BLaER1 (cell line): ENCODE data around the gene SMIM24.

Experiments
- H3K27ac ChIP-seq: shearing (Covaris generic); formaldehyde crosslinking; 2 replicates; pipeline ENCODE4 v1.8.1; 2022
- H3K27me3 ChIP-seq: shearing (Covaris generic); formaldehyde crosslinking; 2 replicates; pipeline ENCODE4 v1.8.1; 2022
- H3K36me3 ChIP-seq: shearing (Covaris generic); formaldehyde crosslinking; 2 replicates; pipeline ENCODE4 v1.8.1; 2022
- H3K4me1 ChIP-seq: shearing (Covaris generic); formaldehyde crosslinking; 2 replicates; pipeline ENCODE4 v1.8.1; 2022
- H3K4me2 ChIP-seq: shearing (Covaris generic); formaldehyde crosslinking; 2 replicates; pipeline ENCODE4 v1.8.1; 2022
- H3K4me3 ChIP-seq: shearing (Covaris generic); formaldehyde crosslinking; 2 replicates; pipeline ENCODE4 v1.8.1; 2022
- H3K9ac ChIP-seq: shearing (Covaris generic); formaldehyde crosslinking; 2 replicates; pipeline ENCODE4 v1.8.1; 2022
- H3K9me3 ChIP-seq: shearing (Covaris generic); formaldehyde crosslinking; 2 replicates; pipeline ENCODE4 v1.8.1; 2022
- H4K20me1 ChIP-seq: shearing (Covaris generic); formaldehyde crosslinking; 2 replicates; pipeline ENCODE4 v1.8.1; 2022
- Cebpa-rat ChIP-seq: shearing (Covaris generic); IDR thresholded peaks from 2 replicates; pipeline ENCODE4 v1.8.1; 2022

SMIM24 gene

GRCh38 chr19:3507371-3508120 lies 27.2 kb upstream of the SMIM24 start:
- Histone ChIP-seq H3K9me3 (no peaks in the 10 kb centered on the region), H3K4me3 (peak overlapping the region; percentile 96), H3K4me1 (peaks cover 62% of the 10 kb centered on the region), H3K4me2 (peak overlapping the region; percentile 96), H3K27ac (peak overlapping the region; percentile 26; the same call in 1 of the 2 replicates), H4K20me1 (peaks cover 54% of the 10 kb centered on the region), H3K36me3 (peaks cover 41% of the 10 kb centered on the region), H3K9ac (peak overlapping the region; percentile 97), H3K27me3 (no peaks in the 10 kb centered on the region)
- TF ChIP-seq Cebpa-rat = no peak

DNA sequence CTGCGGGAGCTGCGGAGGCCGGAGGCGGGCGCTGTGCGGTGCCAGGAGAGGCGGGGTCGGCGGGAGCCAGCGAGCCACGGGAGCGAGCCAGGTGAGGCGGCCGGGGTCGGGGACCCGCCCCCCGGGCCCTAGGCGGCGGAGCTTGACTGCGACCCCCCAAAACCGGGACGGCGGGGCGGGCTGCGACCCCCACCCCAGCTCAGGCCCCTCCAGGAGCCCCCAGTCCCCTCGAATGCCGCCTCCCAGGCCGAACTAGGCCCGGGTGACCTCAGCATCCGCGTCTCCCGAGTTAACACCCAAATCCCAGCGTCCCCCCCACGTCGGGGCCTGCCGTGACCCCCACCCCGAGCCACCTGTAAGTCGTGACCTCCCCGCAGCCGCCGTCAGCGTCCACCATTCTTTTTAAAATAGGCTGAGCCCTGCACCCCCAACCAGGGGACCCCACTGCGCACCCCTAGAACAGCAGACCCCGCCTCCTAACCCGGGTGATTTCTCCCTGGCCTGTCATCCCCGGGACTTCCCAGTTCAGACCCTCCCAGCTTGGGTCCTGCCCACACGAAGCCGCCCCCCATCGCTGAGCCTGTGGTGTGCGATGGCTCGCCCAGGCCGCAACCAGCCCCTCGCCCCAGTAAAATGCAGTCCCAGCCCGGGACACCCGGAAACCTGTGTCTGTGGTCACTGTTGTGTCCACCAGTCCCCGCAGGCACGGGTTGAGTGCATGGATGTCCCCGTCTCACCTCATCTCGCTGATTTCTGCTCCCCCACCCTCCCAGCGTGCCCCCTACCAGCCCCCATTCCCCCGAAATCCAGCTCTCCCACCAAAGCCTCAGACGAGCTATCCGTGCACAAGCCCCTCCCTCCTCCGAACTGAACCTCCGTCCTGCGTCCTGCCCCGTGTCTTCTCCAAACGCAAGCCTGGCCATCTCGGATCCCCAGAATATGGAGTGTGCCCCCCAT lies 26.3 kb upstream of the SMIM24 start:
- Histone ChIP-seq H3K4me3 (peak overlapping the region; percentile 96), H3K27ac (peak overlapping the region; percentile 97)

DNA sequence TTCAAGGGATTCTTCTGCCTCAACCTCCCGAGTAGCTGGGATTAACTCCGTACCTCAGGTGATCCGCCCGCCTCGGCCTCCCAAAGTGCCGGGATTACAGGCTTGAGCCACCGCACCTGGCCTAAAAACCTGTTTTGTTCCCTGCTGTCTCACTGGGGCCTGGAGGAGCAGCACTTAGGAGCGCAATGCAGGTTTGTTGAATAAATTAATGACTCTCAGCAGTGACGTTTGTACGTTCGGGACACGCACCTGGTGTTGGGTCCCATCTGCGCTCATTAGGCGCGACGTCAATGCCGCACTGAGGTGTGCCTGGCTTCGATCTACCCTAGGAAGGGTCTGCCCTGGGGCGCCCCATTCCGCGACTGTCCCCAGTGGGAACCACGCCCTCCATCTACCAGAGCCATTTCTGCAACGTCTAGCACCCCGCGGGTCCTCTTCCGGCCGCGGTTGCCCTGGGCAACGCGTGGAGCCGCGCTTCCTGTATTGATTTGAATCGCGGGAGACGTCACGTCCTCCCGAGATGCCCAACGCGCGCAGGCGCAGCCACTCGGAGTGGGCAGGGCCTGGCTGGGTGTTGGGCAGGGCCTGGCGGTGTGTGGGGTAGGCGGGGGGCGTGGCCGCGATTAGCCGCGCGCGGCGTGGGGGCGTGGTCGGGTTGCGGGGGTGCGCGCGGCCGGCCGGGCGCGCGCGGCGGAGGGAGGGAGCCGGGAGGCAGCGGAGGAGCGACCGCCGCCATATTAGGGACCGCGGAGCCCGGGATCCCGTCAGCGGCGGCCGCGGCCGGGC lies 25.5 kb upstream of the SMIM24 start, which contains the start of gene FZR1:
FZR1 (plus strand) TSS at position 714 of the 786 bp plus-strand sequence. CDS start 16,679 bp downstream, outside the sequence.
- Histone ChIP-seq H3K9me3 (no peaks in the 10 kb centered on the region), H3K27ac (peak within 1 kb of the TSS; percentile 97), H3K9ac (peak within 1 kb of the TSS; percentile 97), H4K20me1 (peaks cover 36% of the 10 kb centered on the region), H3K4me1 (peaks cover 49% of the 10 kb centered on the region), H3K36me3 (peaks cover 24% of the 10 kb centered on the region), H3K27me3 (no peaks in the 10 kb centered on the region), H3K4me2 (peak within 1 kb of the TSS; percentile 96), H3K4me3 (peak within 1 kb of the TSS; percentile 96)
- no peak for TF ChIP-seq Cebpa-rat

More for the DNA sequence above, 26.3 kb upstream of the SMIM24 start:
- Histone ChIP-seq H3K36me3 (peaks cover 33% of the 10 kb centered on the region), H4K20me1 (peaks cover 45% of the 10 kb centered on the region), H3K4me1 (peaks cover 54% of the 10 kb centered on the region), H3K9me3 (no peaks in the 10 kb centered on the region), H3K27me3 (no peaks in the 10 kb centered on the region), H3K9ac (peak overlapping the region; percentile 97), H3K4me2 (peak overlapping the region; percentile 96)
- TF ChIP-seq Cebpa-rat = no peak

DNA sequence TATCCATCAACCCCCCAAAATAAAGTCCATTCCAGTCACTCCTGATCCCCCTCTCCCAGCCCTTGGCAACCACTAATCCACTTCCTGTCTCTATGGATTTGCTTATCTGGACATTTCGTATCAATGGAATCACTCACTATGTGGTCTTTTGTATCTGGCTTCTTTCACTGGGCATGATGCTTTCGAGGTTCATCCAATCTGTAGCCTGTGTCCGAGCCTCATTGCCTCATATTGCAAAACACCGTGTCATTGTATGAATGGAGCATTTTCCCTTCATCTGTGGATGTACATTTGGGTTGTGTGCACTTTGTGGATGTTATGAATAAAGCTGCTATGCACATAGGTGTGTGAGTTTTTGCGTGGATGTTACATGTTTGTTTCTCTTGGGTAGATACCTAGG lies 24.4 kb upstream of the SMIM24 start:
- Histone ChIP-seq H3K4me1 (peaks cover 47% of the 10 kb centered on the region), H3K9me3 (no peaks in the 10 kb centered on the region), H3K4me2 (peak overlapping the region; percentile 91), H3K4me3 (no peak overlapping the region), H4K20me1 (peaks cover 26% of the 10 kb centered on the region), H3K27me3 (no peaks in the 10 kb centered on the region), H3K27ac (no peak overlapping the region), H3K36me3 (peaks cover 13% of the 10 kb centered on the region), H3K9ac (no peak overlapping the region)
- TF ChIP-seq Cebpa-rat = no peak

- H3K4me1 ChIP-seq = peaks cover 41% of the 10 kb centered on the region
- H3K4me2 ChIP-seq = no peak overlapping the region
- H3K9ac ChIP-seq = peak overlapping the region; percentile 34
Observed at GRCh38 chr19:3503036-3503572, 22.8 kb upstream of the SMIM24 start.

GRCh38 chr19:3501780-3502179 lies 21.5 kb upstream of the SMIM24 start:
- H3K27ac ChIP-seq = no peak overlapping the region
- H3K9ac ChIP-seq = no peak overlapping the region
- H3K9me3 ChIP-seq = no peaks in the 10 kb centered on the region
- peaks cover 15% of the 10 kb centered on the region for H3K36me3 ChIP-seq
- H3K4me3 ChIP-seq = no peak overlapping the region
- no peaks in the 10 kb centered on the region for H3K27me3 ChIP-seq
- H4K20me1 ChIP-seq = peaks cover 7% of the 10 kb centered on the region
- TF ChIP-seq Cebpa-rat = no peak
- peaks cover 31% of the 10 kb centered on the region for H3K4me1 ChIP-seq
- no peak overlapping the region for H3K4me2 ChIP-seq

More at GRCh38 chr19:3503036-3503572, 22.8 kb upstream of the SMIM24 start:
- Histone ChIP-seq H3K36me3 (0 out of 2 replicates have a peak, but pooled peaks cover 2% of the 10 kb centered on the region), H3K27ac (no peak overlapping the region), H4K20me1 (peaks cover 9% of the 10 kb centered on the region), H3K9me3 (no peaks in the 10 kb centered on the region), H3K27me3 (no peaks in the 10 kb centered on the region), H3K4me3 (no peak overlapping the region)
- no peak for TF ChIP-seq Cebpa-rat

GRCh38 chr19:3500429-3501101 lies 20.2 kb upstream of the SMIM24 start, which contains the start of gene DOHH:
Gene DOHH (minus strand): TSS chr19:3500674. CDS start chr19:3496814, 3,860 bp downstream.
- peaks cover 28% of the 10 kb centered on the region for H3K36me3 ChIP-seq
- no peaks in the 10 kb centered on the region for H3K9me3 ChIP-seq
- H3K27ac ChIP-seq = peak within 1 kb of the TSS; percentile 100
- no peak for TF ChIP-seq Cebpa-rat
- peak within 1 kb of the TSS; percentile 98 for H3K4me3 ChIP-seq
- peaks cover 15% of the 10 kb centered on the region for H4K20me1 ChIP-seq
- peak within 1 kb of the TSS; percentile 100 for H3K9ac ChIP-seq
- H3K4me1 ChIP-seq = peaks cover 29% of the 10 kb centered on the region
- H3K27me3 ChIP-seq = no peaks in the 10 kb centered on the region
- peak within 1 kb of the TSS; percentile 95 for H3K4me2 ChIP-seq

DNA sequence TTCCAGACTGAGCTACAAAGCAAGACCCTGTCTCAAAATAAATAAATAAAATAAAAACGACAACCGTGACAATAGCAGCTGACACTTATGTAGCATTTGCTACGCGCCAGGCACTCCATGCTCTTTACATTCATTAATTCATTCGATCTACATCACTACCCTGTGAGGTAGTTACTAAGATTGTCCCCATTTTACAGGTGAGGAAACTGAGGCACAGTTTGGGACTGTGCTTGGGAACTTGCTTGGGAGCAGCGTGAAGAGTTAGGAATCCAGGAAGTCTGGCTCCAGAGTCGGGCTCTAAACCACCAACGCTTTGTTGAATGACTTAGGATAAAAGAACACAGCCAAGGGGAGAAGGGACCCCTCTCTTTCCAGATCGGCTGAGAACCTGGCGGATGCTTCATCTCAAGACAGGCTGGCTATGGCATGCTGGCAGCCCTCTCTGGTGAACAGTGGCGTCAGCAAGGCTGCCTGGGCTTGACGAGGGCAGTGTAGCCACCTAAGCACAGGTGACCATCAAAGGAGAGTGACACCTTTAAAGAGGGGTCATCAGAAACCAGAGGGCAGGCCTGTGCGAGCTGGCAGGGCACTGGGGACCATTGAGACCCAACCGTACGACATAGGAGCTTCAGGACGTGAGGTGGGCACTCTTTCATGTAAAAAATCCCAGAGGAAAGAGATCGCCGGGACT lies 19.6 kb upstream of the SMIM24 start:
- Histone ChIP-seq H3K27ac (peak overlapping the region; percentile 100), H4K20me1 (peaks cover 15% of the 10 kb centered on the region), H3K36me3 (peaks cover 34% of the 10 kb centered on the region), H3K9me3 (no peaks in the 10 kb centered on the region), H3K9ac (peak overlapping the region; percentile 100), H3K4me2 (peak overlapping the region; percentile 95), H3K27me3 (no peaks in the 10 kb centered on the region), H3K4me1 (peaks cover 23% of the 10 kb centered on the region), H3K4me3 (peak overlapping the region; percentile 98)
- no peak for TF ChIP-seq Cebpa-rat
